ENCODE measurements around the gene ULBP1.
"Not testable (repeated sequence)": the region's sequence is repeated elsewhere in the genome, so short reads cannot be mapped to it uniquely, and the experiment has no call there.

ULBP1 gene

DNA sequence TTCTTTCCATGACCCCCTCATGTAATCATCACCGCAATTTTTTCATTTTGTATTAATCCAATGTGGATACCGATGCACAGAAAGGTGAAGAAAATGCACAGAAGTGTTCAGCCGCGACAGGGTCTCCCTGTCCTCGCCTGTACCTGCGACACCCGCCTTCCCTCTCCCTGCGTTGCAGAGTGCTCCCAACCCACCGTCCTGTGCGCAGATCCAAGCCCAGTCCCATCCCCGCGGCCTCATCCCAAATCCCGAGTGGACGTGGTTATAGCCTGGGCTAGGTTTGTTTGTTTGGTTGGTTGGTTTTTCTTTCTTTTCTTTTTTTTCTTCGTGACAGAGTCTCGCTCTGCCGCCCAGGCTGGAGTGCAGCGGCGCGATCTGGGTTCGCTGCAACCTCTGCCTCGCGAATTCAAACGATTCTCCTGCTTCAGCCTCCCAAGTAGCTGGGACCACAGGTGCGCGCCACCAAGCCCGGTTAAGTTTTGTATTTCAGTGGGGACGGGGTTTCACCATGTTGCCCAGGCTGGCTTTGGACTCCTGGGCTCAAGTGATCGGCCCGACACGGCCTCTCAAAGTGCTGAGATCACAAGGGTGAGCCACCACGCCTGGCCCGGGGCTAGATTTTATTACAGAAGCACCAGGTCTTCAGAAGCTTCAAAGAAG, 40.3 kb upstream of the ULBP1 start:
- Histone ChIP-seq H3K9ac (ENCODE audit: low read length in 2 of 2) (peak overlapping the region; percentile 17 to 55), H3K4me3 (ENCODE audit: low read length in 2 of 2) (peak overlapping the region; percentile 75 to 80), H3K36me3 (ENCODE audit: control insufficient read depth in 2 of 2, insufficient read depth in 2 of 2, low read length in 2 of 2) (no peaks in the 10 kb centered on the region), H3K27ac (ENCODE audit: low read length) (no peak overlapping the region), H3K4me1 (ENCODE audit: control insufficient read depth, insufficient read depth, low read length) (peaks cover 27% of the 10 kb centered on the region), H3K9me3 (ENCODE audit: control insufficient read depth in 2 of 2, low read length in 2 of 2) (no peaks in the 10 kb centered on the region), H3K27me3 (ENCODE audit: control insufficient read depth in 1 of 2, insufficient read depth in 2 of 2, low read length in 2 of 2) (no peaks in the 10 kb centered on the region)

GRCh38 chr6:149924206-149924932, 39.4 kb upstream of the ULBP1 start:
- no peak overlapping the region for H3K4me3 ChIP-seq (ENCODE audit: low read length in 2 of 2)
- H3K4me1 ChIP-seq (ENCODE audit: control insufficient read depth, insufficient read depth, low read length), result peaks cover 27% of the 10 kb centered on the region
- H3K9ac ChIP-seq (ENCODE audit: low read length in 2 of 2), result no peak overlapping the region
- H3K36me3 ChIP-seq (ENCODE audit: control insufficient read depth in 2 of 2, insufficient read depth in 2 of 2, low read length in 2 of 2), result no peaks in the 10 kb centered on the region
- H3K27ac ChIP-seq (ENCODE audit: low read length), result no peak overlapping the region
- no peaks in the 10 kb centered on the region for H3K9me3 ChIP-seq (ENCODE audit: control insufficient read depth in 2 of 2, low read length in 2 of 2)
- H3K27me3 ChIP-seq (ENCODE audit: control insufficient read depth in 1 of 2, insufficient read depth in 2 of 2, low read length in 2 of 2), result peaks cover 4% of the 10 kb centered on the region in 2 donors

DNA sequence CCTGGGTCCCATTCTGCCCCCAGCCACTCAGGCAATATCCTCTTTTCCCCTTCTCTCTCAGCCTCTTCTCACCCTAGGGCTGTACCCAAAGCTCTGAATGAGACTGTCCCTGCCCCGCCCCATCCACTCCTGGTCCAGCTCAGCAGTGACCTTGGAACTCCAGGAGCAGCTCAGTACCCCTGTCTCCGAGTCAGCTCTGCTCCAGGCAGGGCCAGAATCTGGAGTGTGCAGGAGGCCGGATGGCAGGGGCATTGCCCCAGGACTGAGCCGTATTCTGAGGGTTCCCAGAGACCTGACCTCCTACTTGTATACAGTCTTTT, 38.9 kb upstream of the ULBP1 start:
- peaks cover 6 to 9% of the 10 kb centered on the region in 2 donors for H3K27me3 ChIP-seq (ENCODE audit: control insufficient read depth in 1 of 2, insufficient read depth in 2 of 2, low read length in 2 of 2)
- H3K27ac ChIP-seq (ENCODE audit: low read length), result no peak overlapping the region
- H3K4me1 ChIP-seq (ENCODE audit: control insufficient read depth, insufficient read depth, low read length), result peaks cover 27% of the 10 kb centered on the region
- H3K9ac ChIP-seq (ENCODE audit: low read length in 2 of 2), result no peak overlapping the region
- no peak overlapping the region for H3K4me3 ChIP-seq (ENCODE audit: low read length in 2 of 2)
- H3K36me3 ChIP-seq (ENCODE audit: control insufficient read depth in 2 of 2, insufficient read depth in 2 of 2, low read length in 2 of 2), result no peaks in the 10 kb centered on the region
- no peaks in the 10 kb centered on the region for H3K9me3 ChIP-seq (ENCODE audit: control insufficient read depth in 2 of 2, low read length in 2 of 2)

- Histone ChIP-seq H3K27ac (ENCODE audit: low read length) (no peak overlapping the region), H3K9me3 (ENCODE audit: control insufficient read depth in 2 of 2, low read length in 2 of 2) (no peaks in the 10 kb centered on the region), H3K9ac (ENCODE audit: low read length in 2 of 2) (peak overlapping the region; percentile 52 to 60), H3K4me1 (ENCODE audit: control insufficient read depth, insufficient read depth, low read length) (peaks cover 27% of the 10 kb centered on the region), H3K27me3 (ENCODE audit: control insufficient read depth in 1 of 2, insufficient read depth in 2 of 2, low read length in 2 of 2) (peaks cover 6 to 12% of the 10 kb centered on the region in 2 donors), H3K36me3 (ENCODE audit: control insufficient read depth in 2 of 2, insufficient read depth in 2 of 2, low read length in 2 of 2) (no peaks in the 10 kb centered on the region), H3K4me3 (ENCODE audit: low read length in 2 of 2) (peak overlapping the region; percentile 45 to 74)
Measured at GRCh38 chr6:149925253-149925973, 38.3 kb upstream of the ULBP1 start.

GRCh38 chr6:149925974-149926777, 37.6 kb upstream of the ULBP1 start:
- H3K9ac ChIP-seq (ENCODE audit: low read length in 2 of 2), result peak overlapping the region; percentile 52 to 60
- peaks cover 6 to 12% of the 10 kb centered on the region in 2 donors for H3K27me3 ChIP-seq (ENCODE audit: control insufficient read depth in 1 of 2, insufficient read depth in 2 of 2, low read length in 2 of 2)
- H3K4me1 ChIP-seq (ENCODE audit: control insufficient read depth, insufficient read depth, low read length), result peaks cover 27% of the 10 kb centered on the region
- no peaks in the 10 kb centered on the region for H3K9me3 ChIP-seq (ENCODE audit: control insufficient read depth in 2 of 2, low read length in 2 of 2)
- no peaks in the 10 kb centered on the region for H3K36me3 ChIP-seq (ENCODE audit: control insufficient read depth in 2 of 2, insufficient read depth in 2 of 2, low read length in 2 of 2)
- peak overlapping the region; percentile 45 to 74 for H3K4me3 ChIP-seq (ENCODE audit: low read length in 2 of 2)
- H3K27ac ChIP-seq (ENCODE audit: low read length), result no peak overlapping the region

- Histone ChIP-seq H3K4me1 (ENCODE audit: control insufficient read depth, insufficient read depth, low read length) (peaks cover 27% of the 10 kb centered on the region), H3K27me3 (ENCODE audit: control insufficient read depth in 1 of 2, insufficient read depth in 2 of 2, low read length in 2 of 2) (peaks cover 6 to 12% of the 10 kb centered on the region in 2 donors)
- H3K36me3 ChIP-seq (ENCODE audit: control insufficient read depth in 2 of 2, insufficient read depth in 2 of 2, low read length in 2 of 2); H3K9me3 ChIP-seq (ENCODE audit: control insufficient read depth in 2 of 2, low read length in 2 of 2); H3K9ac ChIP-seq (ENCODE audit: low read length in 2 of 2); H3K4me3 ChIP-seq (ENCODE audit: low read length in 2 of 2); H3K27ac ChIP-seq (ENCODE audit: low read length): not testable (repeated sequence)
Measured at GRCh38 chr6:149927025-149927424, 36.7 kb upstream of the ULBP1 start.

DNA sequence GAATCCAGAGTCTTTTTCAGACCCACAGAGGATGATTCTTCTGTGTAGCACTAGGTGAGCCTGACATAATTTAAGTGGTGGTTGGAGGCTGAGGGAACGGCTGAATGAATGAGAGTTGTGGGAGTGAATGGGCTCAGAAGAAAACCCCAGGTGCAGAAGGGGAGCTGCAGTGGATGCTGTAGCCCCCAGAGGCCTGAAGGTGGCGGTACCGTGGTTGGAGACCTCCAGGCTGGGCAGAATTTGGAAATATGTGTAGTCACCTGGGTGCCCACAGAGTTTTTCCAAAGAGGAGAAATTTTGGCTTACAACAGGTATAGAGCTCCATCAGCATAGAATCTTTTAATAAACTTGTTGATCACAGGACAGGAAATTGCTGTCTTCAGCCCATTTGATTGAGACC, 34.3 kb upstream of the ULBP1 start:
- Histone ChIP-seq H3K27me3 (ENCODE audit: control insufficient read depth in 1 of 2, insufficient read depth in 2 of 2, low read length in 2 of 2) (peaks cover 15 to 19% of the 10 kb centered on the region in 2 donors), H3K4me1 (ENCODE audit: control insufficient read depth, insufficient read depth, low read length) (peaks cover 18% of the 10 kb centered on the region), H3K9ac (ENCODE audit: low read length in 2 of 2) (no peak overlapping the region), H3K27ac (ENCODE audit: low read length) (no peak overlapping the region), H3K4me3 (ENCODE audit: low read length in 2 of 2) (no peak overlapping the region), H3K9me3 (ENCODE audit: control insufficient read depth in 2 of 2, low read length in 2 of 2) (no peaks in the 10 kb centered on the region), H3K36me3 (ENCODE audit: control insufficient read depth in 2 of 2, insufficient read depth in 2 of 2, low read length in 2 of 2) (no peaks in the 10 kb centered on the region)

GRCh38 chr6:149931501-149931900, 32.2 kb upstream of the ULBP1 start:
- no peak overlapping the region for H3K27ac ChIP-seq (ENCODE audit: low read length)
- H3K4me3 ChIP-seq (ENCODE audit: low read length in 2 of 2), result no peak overlapping the region
- H3K36me3 ChIP-seq (ENCODE audit: control insufficient read depth in 2 of 2, insufficient read depth in 2 of 2, low read length in 2 of 2), result no peaks in the 10 kb centered on the region
- H3K9me3 ChIP-seq (ENCODE audit: control insufficient read depth in 2 of 2, low read length in 2 of 2), result no peaks in the 10 kb centered on the region
- peaks cover 31 to 34% of the 10 kb centered on the region in 2 donors for H3K27me3 ChIP-seq (ENCODE audit: control insufficient read depth in 1 of 2, insufficient read depth in 2 of 2, low read length in 2 of 2)
- H3K9ac ChIP-seq (ENCODE audit: low read length in 2 of 2), result no peak overlapping the region
- H3K4me1 ChIP-seq (ENCODE audit: control insufficient read depth, insufficient read depth, low read length), result peaks cover 3% of the 10 kb centered on the region

DNA sequence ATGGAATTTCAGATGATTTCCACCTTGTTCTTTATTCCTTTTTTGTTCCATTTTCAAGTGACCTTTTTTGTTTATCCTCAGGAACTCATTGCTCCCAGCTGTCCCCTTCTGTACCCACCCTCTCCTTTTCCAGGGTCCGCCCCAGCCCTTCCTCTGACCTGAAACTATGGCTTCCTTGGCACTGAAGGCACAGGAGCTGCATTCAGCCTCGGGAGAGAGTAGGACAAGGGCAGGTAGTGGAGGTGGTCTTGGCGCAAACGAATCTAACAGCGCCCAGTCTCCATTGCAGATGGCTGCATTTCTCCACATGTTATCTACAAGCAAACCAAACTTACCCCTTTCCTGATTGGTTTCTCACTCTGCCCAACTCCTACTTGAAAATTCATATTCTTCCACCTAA, 30.7 kb upstream of the ULBP1 start:
- Histone ChIP-seq H3K27ac (ENCODE audit: low read length) (no peak overlapping the region), H3K36me3 (ENCODE audit: control insufficient read depth in 2 of 2, insufficient read depth in 2 of 2, low read length in 2 of 2) (no peaks in the 10 kb centered on the region), H3K27me3 (ENCODE audit: control insufficient read depth in 1 of 2, insufficient read depth in 2 of 2, low read length in 2 of 2) (peaks cover 42 to 48% of the 10 kb centered on the region in 2 donors), H3K9me3 (ENCODE audit: control insufficient read depth in 2 of 2, low read length in 2 of 2) (no peaks in the 10 kb centered on the region), H3K9ac (ENCODE audit: low read length in 2 of 2) (no peak overlapping the region), H3K4me1 (ENCODE audit: control insufficient read depth, insufficient read depth, low read length) (peaks cover 2% of the 10 kb centered on the region), H3K4me3 (ENCODE audit: low read length in 2 of 2) (no peak overlapping the region)

DNA sequence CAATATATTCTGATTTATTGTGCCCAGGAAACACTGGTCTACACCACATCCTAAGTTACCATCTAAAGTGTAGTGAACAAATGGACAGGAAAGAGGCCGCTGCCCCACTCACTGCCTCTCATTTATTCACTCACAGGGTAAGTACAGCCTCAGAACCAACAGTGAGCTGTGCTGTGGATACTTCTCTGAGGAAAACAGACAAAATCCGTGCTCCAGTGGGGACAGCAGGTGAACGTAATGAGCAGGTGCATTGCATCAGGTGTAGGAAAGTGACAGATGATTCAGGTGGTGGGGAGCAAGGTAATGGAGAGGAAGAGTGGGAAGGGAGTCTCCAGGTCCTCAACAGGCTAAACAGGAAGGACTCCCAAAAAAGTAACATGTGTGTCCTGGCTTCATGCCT, 30.3 kb upstream of the ULBP1 start:
- peaks cover 46 to 52% of the 10 kb centered on the region in 2 donors for H3K27me3 ChIP-seq (ENCODE audit: control insufficient read depth in 1 of 2, insufficient read depth in 2 of 2, low read length in 2 of 2)
- H3K27ac ChIP-seq (ENCODE audit: low read length), result no peak overlapping the region
- no peaks in the 10 kb centered on the region for H3K36me3 ChIP-seq (ENCODE audit: control insufficient read depth in 2 of 2, insufficient read depth in 2 of 2, low read length in 2 of 2)
- H3K9me3 ChIP-seq (ENCODE audit: control insufficient read depth in 2 of 2, low read length in 2 of 2), result no peaks in the 10 kb centered on the region
- no peak overlapping the region for H3K4me3 ChIP-seq (ENCODE audit: low read length in 2 of 2)
- no peak overlapping the region for H3K9ac ChIP-seq (ENCODE audit: low read length in 2 of 2)
- peaks cover 5% of the 10 kb centered on the region for H3K4me1 ChIP-seq (ENCODE audit: control insufficient read depth, insufficient read depth, low read length)

All from stomach smooth muscle (tissue), 2 donors.